Stimulated activated naive CD8-positive, alpha-beta T cell treated with anti-CD3 and anti-CD28 coated beads, Interleukin-15, Interleukin-2, amounts not matched to agents 100 ng/mL and 50 ng/mL, for 24 hours (primary cell): ENCODE measurements around the gene LHX6.

Experiments
- H3K27ac Mint-ChIP-seq: one replicate; pipeline ENCODE4 v1.8.0; 2021; ENCODE audit warnings: mild to moderate bottlenecking, mixed read lengths
- H3K27me3 Mint-ChIP-seq: one replicate; pipeline ENCODE4 v1.8.0; 2021; ENCODE audit warnings: mixed read lengths
- H3K36me3 Mint-ChIP-seq: one replicate; pipeline ENCODE4 v1.8.0; 2021; ENCODE audit warnings: low read depth, mixed read lengths
- H3K4me1 Mint-ChIP-seq: one replicate; pipeline ENCODE4 v1.8.0; 2021; ENCODE audit warnings: low read depth, mixed read lengths
- H3K4me3 Mint-ChIP-seq: one replicate; pipeline ENCODE4 v1.8.0; 2021; ENCODE audit warnings: mild to moderate bottlenecking, mixed read lengths
- H3K9me3 Mint-ChIP-seq: one replicate; pipeline ENCODE4 v1.8.0; 2021; ENCODE audit warnings: mixed read lengths

LHX6 gene

GRCh38 chr9:122228568-122229484, at the start of gene LHX6:
LHX6 (minus strand) TSS chr9:122228957; CDS start chr9:122228740, 217 bp downstream.
- Mint-ChIP-seq H3K4me1 (peaks cover 3% of the 10 kb centered on the region), H3K4me3 (peak within 1 kb of the TSS; percentile 27), H3K36me3 (no peaks in the 10 kb centered on the region)

GRCh38 chr9:122277285-122277897, 48.6 kb upstream of the LHX6 start:
- Mint-ChIP-seq H3K27ac (no peak overlapping the region), H3K4me3 (no peak overlapping the region)

More at GRCh38 chr9:122228568-122229484, at the start of gene LHX6:
- Mint-ChIP-seq H3K9me3 (no peaks in the 10 kb centered on the region), H3K27ac (no peak within 1 kb of the TSS), H3K27me3 (peaks cover 43% of the 10 kb centered on the region)

GRCh38 chr9:122276096-122276495, 47.3 kb upstream of the LHX6 start:
- Mint-ChIP-seq H3K27me3 (no peaks in the 10 kb centered on the region), H3K4me1 (peaks cover 13% of the 10 kb centered on the region), H3K36me3 (peaks cover 95% of the 10 kb centered on the region), H3K27ac (no peak overlapping the region), H3K4me3 (no peak overlapping the region), H3K9me3 (no peaks in the 10 kb centered on the region)

More at GRCh38 chr9:122277285-122277897, 48.6 kb upstream of the LHX6 start:
- Mint-ChIP-seq H3K27me3 (no peaks in the 10 kb centered on the region), H3K9me3 (no peaks in the 10 kb centered on the region), H3K4me1 (peaks cover 12% of the 10 kb centered on the region), H3K36me3 (peaks cover 95% of the 10 kb centered on the region)

GRCh38 chr9:122274055-122274454, 45.3 kb upstream of the LHX6 start:
- H3K27me3 Mint-ChIP-seq, result no peaks in the 10 kb centered on the region
- H3K4me3 Mint-ChIP-seq, result no peak overlapping the region
- H3K4me1 Mint-ChIP-seq, result peaks cover 18% of the 10 kb centered on the region
- no peak overlapping the region for H3K27ac Mint-ChIP-seq
- H3K36me3 Mint-ChIP-seq, result peaks cover 83% of the 10 kb centered on the region
- no peaks in the 10 kb centered on the region for H3K9me3 Mint-ChIP-seq

DNA sequence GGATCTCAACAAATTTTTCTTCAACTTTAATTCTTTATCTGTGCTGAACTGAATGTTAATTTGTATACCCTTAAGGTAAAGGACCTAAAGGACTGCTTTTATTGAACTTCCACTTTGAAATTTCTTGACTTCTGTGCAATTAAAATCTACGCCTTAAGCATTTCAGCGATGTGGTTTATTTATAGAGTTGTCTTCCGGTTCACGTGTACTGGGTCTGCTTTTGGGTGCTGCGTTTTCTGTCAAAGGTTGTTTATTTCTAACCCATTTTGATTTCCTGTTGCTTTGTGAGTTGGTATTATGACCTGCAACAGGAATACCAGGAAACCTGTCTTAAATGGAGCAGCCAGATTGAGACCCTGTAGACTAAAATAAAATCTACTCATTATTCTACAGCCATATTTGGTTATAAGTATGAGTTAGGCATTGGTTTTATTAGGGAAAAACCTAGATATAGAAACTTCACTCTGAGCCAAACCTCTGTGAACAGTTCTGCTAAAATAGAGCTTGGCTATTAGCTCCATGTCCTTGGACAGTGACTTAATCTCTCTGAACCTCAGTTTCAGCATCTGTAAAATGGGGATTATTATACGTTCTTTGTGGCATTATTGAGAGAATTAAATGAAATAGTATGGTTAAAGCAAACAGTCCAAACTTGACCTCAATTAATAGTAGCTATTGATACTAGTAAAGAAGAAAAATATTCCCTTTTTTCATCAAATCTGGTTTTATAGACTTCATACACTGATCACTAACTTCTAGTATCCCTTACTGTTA, 39.5 kb upstream of the LHX6 start:
- Mint-ChIP-seq H3K36me3 (peaks cover 53% of the 10 kb centered on the region), H3K27me3 (no peaks in the 10 kb centered on the region), H3K27ac (no peak overlapping the region), H3K9me3 (no peaks in the 10 kb centered on the region), H3K4me1 (peaks cover 40% of the 10 kb centered on the region), H3K4me3 (no peak overlapping the region)

GRCh38 chr9:122265149-122265915, 36.6 kb upstream of the LHX6 start:
- Mint-ChIP-seq H3K4me1 (peaks cover 49% of the 10 kb centered on the region), H3K4me3 (peak overlapping the region; percentile 94), H3K27me3 (no peaks in the 10 kb centered on the region), H3K9me3 (no peaks in the 10 kb centered on the region), H3K36me3 (peaks cover 44% of the 10 kb centered on the region), H3K27ac (peak overlapping the region; percentile 99)

- Mint-ChIP-seq H3K4me3 (peak within 1 kb of the TSS; percentile 94), H3K9me3 (no peaks in the 10 kb centered on the region), H3K27me3 (no peaks in the 10 kb centered on the region), H3K36me3 (peaks cover 48% of the 10 kb centered on the region), H3K27ac (peak within 1 kb of the TSS; percentile 99), H3K4me1 (peaks cover 49% of the 10 kb centered on the region)
These were observed 35.8 kb upstream of the LHX6 start, which contains the start of the genes MRRF and RBM18 for GRCh38 chr9:122264360-122265148. MRRF (plus strand) TSS chr9:122264882; CDS start chr9:122270892, 6,010 bp downstream. RBM18 (minus strand) TSS chr9:122264840; CDS start chr9:122261492, 3,348 bp downstream.

GRCh38 chr9:122263699-122264349, 35.1 kb upstream of the LHX6 start:
- no peaks in the 10 kb centered on the region for H3K27me3 Mint-ChIP-seq
- H3K4me1 Mint-ChIP-seq, result peaks cover 52% of the 10 kb centered on the region
- H3K27ac Mint-ChIP-seq, result peak overlapping the region; percentile 99
- H3K36me3 Mint-ChIP-seq, result peaks cover 56% of the 10 kb centered on the region
- H3K4me3 Mint-ChIP-seq, result peak overlapping the region; percentile 94
- no peaks in the 10 kb centered on the region for H3K9me3 Mint-ChIP-seq

DNA sequence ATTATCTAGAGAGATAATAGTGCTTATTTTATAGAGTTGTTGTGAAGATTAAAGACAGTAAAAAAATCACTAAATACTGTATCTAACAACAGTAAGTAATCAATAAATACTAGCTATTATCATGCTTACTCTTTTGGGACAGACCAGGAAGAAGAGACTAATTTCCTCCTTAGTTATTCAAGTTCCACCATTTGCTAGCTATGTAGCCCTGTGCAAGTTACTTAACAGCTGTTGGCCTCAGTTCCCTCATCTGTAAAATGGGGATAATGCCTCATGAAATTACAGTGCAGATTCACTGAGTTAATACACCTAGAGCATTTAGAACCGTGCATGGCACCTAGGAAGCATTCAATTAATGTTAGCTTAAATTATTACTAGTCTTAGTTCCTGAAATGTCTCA, 33.3 kb upstream of the LHX6 start:
- peak overlapping the region; percentile 94 for H3K4me3 Mint-ChIP-seq
- H3K4me1 Mint-ChIP-seq, result peaks cover 42% of the 10 kb centered on the region
- no peaks in the 10 kb centered on the region for H3K9me3 Mint-ChIP-seq
- no peak overlapping the region for H3K27ac Mint-ChIP-seq
- H3K36me3 Mint-ChIP-seq, result peaks cover 55% of the 10 kb centered on the region
- H3K27me3 Mint-ChIP-seq, result no peaks in the 10 kb centered on the region

- H3K27ac Mint-ChIP-seq, result no peak overlapping the region
These were observed 32.7 kb upstream of the LHX6 start for GRCh38 chr9:122261469-122261881.

GRCh38 chr9:122258886-122259415, 30.2 kb upstream of the LHX6 start:
- Mint-ChIP-seq H3K4me1 (peaks cover 27% of the 10 kb centered on the region), H3K4me3 (no peak overlapping the region), H3K27ac (no peak overlapping the region), H3K36me3 (peaks cover 52% of the 10 kb centered on the region), H3K27me3 (no peaks in the 10 kb centered on the region), H3K9me3 (no peaks in the 10 kb centered on the region)

More at GRCh38 chr9:122261469-122261881, 32.7 kb upstream of the LHX6 start:
- peak overlapping the region; percentile 21 for H3K4me3 Mint-ChIP-seq
- H3K36me3 Mint-ChIP-seq, result peaks cover 54% of the 10 kb centered on the region
- no peaks in the 10 kb centered on the region for H3K9me3 Mint-ChIP-seq
- no peaks in the 10 kb centered on the region for H3K27me3 Mint-ChIP-seq
- peaks cover 41% of the 10 kb centered on the region for H3K4me1 Mint-ChIP-seq

DNA sequence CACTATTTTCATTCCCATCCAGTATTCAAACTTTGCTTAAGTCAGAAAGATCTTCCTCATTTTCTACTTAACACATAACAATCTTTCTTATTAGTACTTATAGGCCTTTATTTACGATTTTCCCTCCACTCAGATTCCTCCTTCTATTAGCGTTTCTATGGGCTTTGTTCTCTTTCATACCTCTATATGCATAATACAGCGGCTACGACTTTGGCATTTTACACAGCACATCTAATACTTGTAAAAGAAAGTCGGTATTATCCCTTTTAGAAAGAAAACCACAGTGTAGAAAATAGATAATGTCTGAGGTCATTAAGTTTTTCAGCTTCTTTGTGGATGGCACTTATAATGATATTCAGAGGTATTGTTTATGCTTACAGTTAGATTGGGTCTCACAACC, 27.4 kb upstream of the LHX6 start:
- Mint-ChIP-seq H3K27me3 (no peaks in the 10 kb centered on the region), H3K27ac (peak overlapping the region; percentile 3), H3K4me3 (no peak overlapping the region), H3K36me3 (peaks cover 61% of the 10 kb centered on the region), H3K4me1 (peaks cover 3% of the 10 kb centered on the region), H3K9me3 (no peaks in the 10 kb centered on the region)

- H3K36me3 Mint-ChIP-seq, result peaks cover 61% of the 10 kb centered on the region
- no peak overlapping the region for H3K27ac Mint-ChIP-seq
- no peaks in the 10 kb centered on the region for H3K9me3 Mint-ChIP-seq
- H3K4me3 Mint-ChIP-seq, result no peak overlapping the region
- H3K4me1 Mint-ChIP-seq, result peaks cover 3% of the 10 kb centered on the region
- no peaks in the 10 kb centered on the region for H3K27me3 Mint-ChIP-seq
These were observed 26.0 kb upstream of the LHX6 start for GRCh38 chr9:122254761-122255160.
